ENCODE results near the gene STX1A. TPM values are rescaled to one million over a fixed set of nuclear protein-coding genes. Genes with fewer than 3 reads are reported as not detected.

STX1A gene
- total and polyA plus RNA-seq, 2 of the 13 experiments (the other 11 are each of a cell fraction or from before 2014, with no cell fraction given) = 6.1 to 12.2 TPM

- TF ChIP-seq ZNF318 (CRISPR knock-in tag; IDR thresholded peaks at IDR 0.05) = peak; percentile 56; the same call in 1 of the 2 replicates
- TF ChIP-seq, protein P1, sequence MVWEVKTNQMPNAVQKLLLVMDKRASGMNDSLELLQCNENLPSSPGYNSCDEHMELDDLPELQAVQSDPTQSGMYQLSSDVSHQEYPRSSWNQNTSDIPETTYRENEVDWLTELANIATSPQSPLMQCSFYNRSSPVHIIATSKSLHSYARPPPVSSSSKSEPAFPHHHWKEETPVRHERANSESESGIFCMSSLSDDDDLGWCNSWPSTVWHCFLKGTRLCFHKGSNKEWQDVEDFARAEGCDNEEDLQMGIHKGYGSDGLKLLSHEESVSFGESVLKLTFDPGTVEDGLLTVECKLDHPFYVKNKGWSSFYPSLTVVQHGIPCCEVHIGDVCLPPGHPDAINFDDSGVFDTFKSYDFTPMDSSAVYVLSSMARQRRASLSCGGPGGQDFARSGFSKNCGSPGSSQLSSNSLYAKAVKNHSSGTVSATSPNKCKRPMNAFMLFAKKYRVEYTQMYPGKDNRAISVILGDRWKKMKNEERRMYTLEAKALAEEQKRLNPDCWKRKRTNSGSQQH (CRISPR knock-in tag; IDR thresholded peaks at IDR 0.05; ENCODE audit: low read depth) = 0 out of 2 replicates have a peak, but pooled peaks have one; percentile 38
- no peak for TF ChIP-seq MLLT10 (CRISPR knock-in tag; IDR thresholded peaks at IDR 0.05)
- TF ChIP-seq YEATS4 (CRISPR knock-in tag; IDR thresholded peaks at IDR 0.05; ENCODE audit: borderline replicate concordance) = peak; percentile 31; the same call in 1 of the 2 replicates
- no peak for TF ChIP-seq CENPBD1 (CRISPR knock-in tag; IDR thresholded peaks at IDR 0.05; ENCODE audit: borderline replicate concordance, low read depth)
- TF ChIP-seq FIP1L1 (IDR thresholded peaks at IDR 0.05; ENCODE audit: borderline replicate concordance, insufficient read depth, low read depth, low read length) = no peak
- TF ChIP-seq THAP11 (CRISPR knock-in tag; IDR thresholded peaks at IDR 0.05) = no peak; the same call in 1 of the 2 replicates
- peak; percentile 47; the same call in 1 of the 2 replicates for TF ChIP-seq ELF3 (CRISPR knock-in tag; IDR thresholded peaks at IDR 0.05)
- no peak for TF ChIP-seq ZBTB1 (CRISPR knock-in tag; IDR thresholded peaks at IDR 0.05; ENCODE audit: borderline replicate concordance)
- no peak for TF ChIP-seq ATF1 (CRISPR knock-in tag; IDR thresholded peaks at IDR 0.05)
- TF ChIP-seq RARA (CRISPR knock-in tag; IDR thresholded peaks at IDR 0.05) = peak; percentile 20; the same call in 1 of the 2 replicates
- no peak for TF ChIP-seq PHF20 (CRISPR knock-in tag; IDR thresholded peaks at IDR 0.05)
- TF ChIP-seq ZMAT3 (CRISPR knock-in tag; conservative IDR thresholded peaks at IDR 0.05) = no peak
- TF ChIP-seq ZBTB38 (CRISPR knock-in tag; IDR thresholded peaks at IDR 0.05) = peak; percentile 80
- no peak for TF ChIP-seq MBNL3 (CRISPR knock-in tag; conservative IDR thresholded peaks at IDR 0.05)
- TF ChIP-seq ZSCAN22 (CRISPR knock-in tag; IDR thresholded peaks at IDR 0.05) = no peak
- no peak for TF ChIP-seq ZNF772 (CRISPR knock-in tag; IDR thresholded peaks at IDR 0.05)
- TF ChIP-seq, protein P2, sequence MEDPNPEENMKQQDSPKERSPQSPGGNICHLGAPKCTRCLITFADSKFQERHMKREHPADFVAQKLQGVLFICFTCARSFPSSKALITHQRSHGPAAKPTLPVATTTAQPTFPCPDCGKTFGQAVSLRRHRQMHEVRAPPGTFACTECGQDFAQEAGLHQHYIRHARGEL (CRISPR knock-in tag; IDR thresholded peaks at IDR 0.05) = no peak
- TF ChIP-seq, protein P3, sequence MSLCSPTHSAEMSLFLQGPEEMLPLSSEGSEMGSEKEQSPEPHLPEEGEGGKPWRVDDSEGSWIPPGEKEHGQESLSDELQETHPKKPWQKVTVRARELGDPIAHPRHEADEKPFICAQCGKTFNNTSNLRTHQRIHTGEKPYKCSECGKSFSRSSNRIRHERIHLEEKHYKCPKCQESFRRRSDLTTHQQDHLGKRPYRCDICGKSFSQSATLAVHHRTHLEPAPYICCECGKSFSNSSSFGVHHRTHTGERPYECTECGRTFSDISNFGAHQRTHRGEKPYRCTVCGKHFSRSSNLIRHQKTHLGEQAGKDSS (CRISPR knock-in tag; IDR thresholded peaks at IDR 0.05; ENCODE audit: borderline replicate concordance, low read depth) = no peak
Observed at GRCh38 chr7:73667344-73668102, 51.9 kb downstream of the STX1A start, which contains the start of gene VPS37D (continued).
